Posterior cingulate gyrus (tissue), 11 donors: ENCODE results near the gene EIPR1.
"Not testable (repeated sequence)": the region's sequence is repeated elsewhere in the genome, so short reads cannot be mapped to it uniquely, and the experiment has no call there.

Experiments used
- DNase-seq, 10 donors: peaks; one replicate each; pipeline versions ENCODE4 v3.0.0 to v3.0.0-alpha.2; 2020 to 2021; ENCODE audit warnings: mixed read lengths in 3 of 10
- intact Hi-C: fragments of 100-400 bp; cut with DNase I; formaldehyde crosslinking; loops from one replicate; pipeline ENCODE4 v1.15.1; 2023

The EIPR1 gene

GRCh38 chr2:3365219-3365618, 12.4 kb downstream of the EIPR1 start:
- no peak for DNase-seq
- intact Hi-C loops, result no loop called here

GRCh38 chr2:3361518-3362389, 15.9 kb downstream of the EIPR1 start:
- intact Hi-C loops, result no loop called here
- DNase-seq, result no peak

- intact Hi-C loops, result no loop called here
- no peak for DNase-seq
Observed at GRCh38 chr2:3357926-3358325, 19.7 kb downstream of the EIPR1 start.

GRCh38 chr2:3357446-3357845, 20.2 kb downstream of the EIPR1 start:
- intact Hi-C loops, DNase-seq: not testable (repeated sequence)

GRCh38 chr2:3356799-3357198, 20.8 kb downstream of the EIPR1 start:
- intact Hi-C loops, result no loop called here
- DNase-seq, result no peak

GRCh38 chr2:3355951-3356569, 21.6 kb downstream of the EIPR1 start:
- intact Hi-C loops, result no loop called here
- DNase-seq, result no peak

- DNase-seq, result no peak
- intact Hi-C loops, result no loop called here
Observed at GRCh38 chr2:3354986-3355385, 22.6 kb downstream of the EIPR1 start.

GRCh38 chr2:3349211-3349693, 28.4 kb downstream of the EIPR1 start:
- peak; percentile 16 to 95 (median 75) for DNase-seq
- intact Hi-C loops, result no loop called here

GRCh38 chr2:3348767-3349166, 28.9 kb downstream of the EIPR1 start:
- peak in 8 of 10 donors; percentile 50 to 95 (median 66) for DNase-seq
- intact Hi-C loops, result no loop called here

- DNase-seq, result no peak
- intact Hi-C loops, result no loop called here
Observed at GRCh38 chr2:3345621-3346020, 32.0 kb downstream of the EIPR1 start.

GRCh38 chr2:3344897-3345296, 32.7 kb downstream of the EIPR1 start:
- DNase-seq, result peak in 8 of 10 donors; percentile 42 to 92 (median 65)

GRCh38 chr2:3343012-3343411, 34.6 kb downstream of the EIPR1 start:
- intact Hi-C loops, result no loop called here
- DNase-seq, result no peak

More at GRCh38 chr2:3344897-3345296, 32.7 kb downstream of the EIPR1 start:
- intact Hi-C loops, result no loop called here

GRCh38 chr2:3342324-3342723, 35.3 kb downstream of the EIPR1 start:
- intact Hi-C loops, result no loop called here
- DNase-seq, result no peak

- intact Hi-C loops, result no loop called here
- DNase-seq, result no peak
Observed at GRCh38 chr2:3341336-3341735, 36.3 kb downstream of the EIPR1 start.

- no peak for DNase-seq
- intact Hi-C loops, result no loop called here
Observed at GRCh38 chr2:3340144-3340543, 37.5 kb downstream of the EIPR1 start.

GRCh38 chr2:3338340-3338739, 39.3 kb downstream of the EIPR1 start:
- intact Hi-C loops, result no loop called here
- no peak for DNase-seq

GRCh38 chr2:3336844-3337243, 40.8 kb downstream of the EIPR1 start:
- intact Hi-C loops, result no loop called here
- no peak for DNase-seq

GRCh38 chr2:3334392-3335345, 42.9 kb downstream of the EIPR1 start:
- intact Hi-C loops, result no loop called here
- DNase-seq, result peak in 1 of 10 donors; percentile 62

GRCh38 chr2:3332133-3332532, 45.5 kb downstream of the EIPR1 start:
- intact Hi-C loops, result no loop called here

GRCh38 chr2:3329491-3329890, 48.1 kb downstream of the EIPR1 start:
- no peak for DNase-seq
- intact Hi-C loops, result no loop called here

More at GRCh38 chr2:3332133-3332532, 45.5 kb downstream of the EIPR1 start:
- DNase-seq, result no peak

- DNase-seq, result peak in 1 of 10 donors; percentile 64
- intact Hi-C loops, result no loop called here
Observed at GRCh38 chr2:3326871-3327270, 50.7 kb downstream of the EIPR1 start.
